ENCODE data around the gene TRIO.

- TF ChIP-seq CTCF (IDR thresholded peaks at IDR 0.05) (no peak), POLR2A (IDR thresholded peaks at IDR 0.05) (no peak)
Measured at GRCh38 chr5:14122089-14122488, 21.1 kb upstream of the TRIO start.
